Mesenchymal stem cell (in vitro differentiated cells and primary cell): ENCODE results near the gene VAMP1.
A peak's percentile ranks its signal among the peaks of the same experiment; 100 is the strongest.
"Not testable (repeated sequence)": the region's sequence is repeated elsewhere in the genome, so short reads cannot be mapped to it uniquely, and the experiment has no call there.

Experiments
- DNase-seq: peaks from one replicate; pipeline ENCODE4 v3.0.0-alpha.2; 2013
- H2AFZ ChIP-seq: one replicate; pipeline ENCODE4 v1.6.1; 2013; ENCODE audit warnings: low read depth, mild to moderate bottlenecking, control low read depth, inconsistent platforms, low read length, moderate library complexity
- H2AK5ac ChIP-seq: 2 replicates; pipeline ENCODE4 v1.6.1; 2013; ENCODE audit warnings: low read length, moderate library complexity, mild to moderate bottlenecking, inconsistent platforms; ENCODE audit not compliant: severe bottlenecking
- H2BK120ac ChIP-seq: one replicate; pipeline ENCODE4 v1.6.1; 2013; ENCODE audit warnings: low read depth, mild to moderate bottlenecking, inconsistent platforms, low read length, moderate library complexity
- H2BK12ac ChIP-seq, 2 experiments: one replicate each; pipeline ENCODE4 v1.6.1; 2013; ENCODE audit warnings: inconsistent platforms in 2 of 2, low read length in 2 of 2, mild to moderate bottlenecking in 2 of 2, moderate library complexity in 2 of 2, control low read depth in 1 of 2
- H2BK15ac ChIP-seq: one replicate; pipeline ENCODE4 v1.6.1; 2013; ENCODE audit warnings: mild to moderate bottlenecking, low read depth, inconsistent platforms; ENCODE audit not compliant: poor library complexity, severe bottlenecking
- H2BK5ac ChIP-seq: 2 replicates; pipeline ENCODE4 v1.6.1; 2013; ENCODE audit warnings: low read depth, mild to moderate bottlenecking, low read length, control low read depth, inconsistent platforms; ENCODE audit not compliant: poor library complexity, severe bottlenecking
- H3K14ac ChIP-seq, 2 experiments: one replicate each; pipeline ENCODE4 v1.6.1; 2013; ENCODE audit warnings: inconsistent platforms in 2 of 2, low read length in 2 of 2, control low read depth in 1 of 2, mild to moderate bottlenecking in 1 of 2, moderate library complexity in 1 of 2
- H3K18ac ChIP-seq, 2 experiments: one replicate each; pipeline ENCODE4 v1.6.1; 2013; ENCODE audit warnings: inconsistent platforms in 2 of 2, low read length in 2 of 2, control low read depth in 1 of 2, low read depth in 1 of 2, mild to moderate bottlenecking in 1 of 2
- H3K23ac ChIP-seq, 2 experiments: one replicate each; pipeline ENCODE4 v1.6.1; 2013; ENCODE audit warnings: inconsistent platforms in 2 of 2, low read length in 2 of 2, mild to moderate bottlenecking in 2 of 2, moderate library complexity in 2 of 2, control low read depth in 1 of 2
- H3K27ac ChIP-seq: 2 replicates; pipeline ENCODE4 v1.5.1; 2013; ENCODE audit warnings: mild to moderate bottlenecking, moderate library complexity, low read length, control low read depth, inconsistent platforms; ENCODE audit not compliant: poor library complexity, severe bottlenecking
- H3K27me3 ChIP-seq, 2 experiments: 2 replicates each; pipeline versions ENCODE4 v1.6.1 to v1.7.0; 2013; ENCODE audit warnings: low read length in 2 of 2, mild to moderate bottlenecking in 2 of 2, moderate library complexity in 2 of 2, control low read depth in 1 of 2, inconsistent platforms in 1 of 2; ENCODE audit not compliant: control insufficient read depth in 1 of 2, insufficient read depth in 1 of 2
- H3K36me3 ChIP-seq, 2 experiments: 2 replicates each; pipeline versions ENCODE4 v1.6.1 to v1.7.0; 2013; ENCODE audit warnings: low read length in 2 of 2, control low read depth in 1 of 2, inconsistent platforms in 1 of 2, low read depth in 1 of 2, mild to moderate bottlenecking in 1 of 2; ENCODE audit not compliant: insufficient read depth in 2 of 2, control insufficient read depth in 1 of 2
- H3K4ac ChIP-seq, 2 experiments: one replicate each; pipeline ENCODE4 v1.6.1; 2013; ENCODE audit warnings: inconsistent platforms in 2 of 2, low read length in 2 of 2, mild to moderate bottlenecking in 2 of 2, moderate library complexity in 2 of 2, control low read depth in 1 of 2, low read depth in 1 of 2
- H3K4me1 ChIP-seq: 2 replicates; pipeline ENCODE4 v1.6.1; 2013; ENCODE audit warnings: low read depth, low read length, control low read depth; ENCODE audit not compliant: control insufficient read depth, insufficient read depth
- H3K4me2 ChIP-seq: 2 replicates; pipeline ENCODE4 v1.6.1; 2013; ENCODE audit warnings: low read length, mild to moderate bottlenecking, inconsistent platforms; ENCODE audit not compliant: poor library complexity, severe bottlenecking
- H3K4me3 ChIP-seq, 2 experiments: 2 replicates each; pipeline versions ENCODE4 v1.5.1 to v1.7.0; 2013; ENCODE audit warnings: low read length in 2 of 2, mild to moderate bottlenecking in 2 of 2, control low read depth in 1 of 2, low read depth in 1 of 2; ENCODE audit not compliant: insufficient read depth in 1 of 2
- H3K79me1 ChIP-seq: replicated peaks from 2 replicates; pipeline ENCODE4 v1.6.1; 2013; ENCODE audit warnings: mild to moderate bottlenecking, control low read depth, low read length, inconsistent platforms; ENCODE audit not compliant: poor library complexity, severe bottlenecking
- H3K9ac ChIP-seq: 2 replicates; pipeline ENCODE4 v1.7.0; 2013; ENCODE audit warnings: mild to moderate bottlenecking, low read length, moderate library complexity
- H3K9me3 ChIP-seq: 2 replicates; pipeline ENCODE4 v1.7.0; 2013; ENCODE audit warnings: mild to moderate bottlenecking, low read length; ENCODE audit not compliant: control insufficient read depth
- H4K8ac ChIP-seq: one replicate; pipeline ENCODE4 v1.6.1; 2013; ENCODE audit warnings: inconsistent platforms, mild to moderate bottlenecking, low read length, moderate library complexity
- H4K91ac ChIP-seq: one replicate; pipeline ENCODE4 v1.6.1; 2013; ENCODE audit warnings: mild to moderate bottlenecking, low read length, inconsistent platforms
- WGBS: methylation state at CpG from one replicate; pipeline ENCODE4 v1.1.7; 2013; ENCODE audit warnings: mixed read lengths; 5-methylcytosine and 5-hydroxymethylcytosine counted together

The VAMP1 gene

DNA sequence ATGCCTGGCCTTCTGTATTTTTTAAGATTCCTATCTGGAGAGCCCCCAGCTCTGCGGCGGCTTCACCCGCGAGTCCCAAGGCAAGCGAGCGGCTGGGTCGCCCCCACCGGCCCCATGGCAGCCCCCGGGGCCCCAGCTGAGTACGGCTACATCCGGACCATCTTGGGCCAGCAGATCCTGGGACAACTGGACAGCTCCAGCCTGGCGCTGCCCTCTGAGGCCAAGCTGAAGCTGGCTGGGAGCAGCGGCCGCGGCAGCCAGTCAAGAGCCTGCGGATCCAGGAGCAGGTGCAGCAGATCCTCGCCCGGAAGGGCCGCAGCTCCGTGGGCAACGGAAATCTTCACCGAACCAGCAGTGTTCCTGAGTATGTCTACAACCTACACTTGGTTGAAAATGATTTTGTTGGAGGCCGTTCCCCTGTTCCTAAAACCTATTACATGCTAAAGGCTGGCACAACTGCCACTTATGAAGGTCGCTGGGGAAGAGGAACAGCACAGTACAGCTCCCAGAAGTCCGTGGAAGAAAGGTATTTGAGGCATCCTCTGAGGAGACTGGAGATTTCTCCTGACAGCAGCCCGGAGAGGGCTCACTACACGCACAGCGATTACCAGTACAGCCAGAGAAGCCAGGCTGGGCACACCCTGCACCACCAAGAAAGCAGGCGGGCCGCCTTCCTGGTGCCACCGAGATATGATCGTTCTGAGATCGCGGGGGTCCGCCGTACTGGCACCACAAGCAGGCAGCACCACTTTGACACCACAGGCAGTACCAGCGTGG, 7.3 kb upstream of the VAMP1 start:
- not testable (repeated sequence) for DNase-seq, H2AK5ac ChIP-seq, H2BK120ac ChIP-seq, H3K4me2 ChIP-seq, H3K9ac ChIP-seq, H2BK5ac ChIP-seq, H2BK15ac ChIP-seq, H3K27me3 ChIP-seq, H2AFZ ChIP-seq, H4K8ac ChIP-seq, H4K91ac ChIP-seq, H3K4ac ChIP-seq, H3K36me3 ChIP-seq, H3K23ac ChIP-seq, H3K79me1 ChIP-seq, H3K4me3 ChIP-seq, H3K4me1 ChIP-seq, H3K9me3 ChIP-seq, H3K18ac ChIP-seq, H3K27ac ChIP-seq, H3K14ac ChIP-seq
- WGBS, result 96% methylated on average over 36 of the region's 37 CpGs
- H2BK12ac ChIP-seq, result peak overlapping the region in 1 of 2 experiments; percentile 31

DNA sequence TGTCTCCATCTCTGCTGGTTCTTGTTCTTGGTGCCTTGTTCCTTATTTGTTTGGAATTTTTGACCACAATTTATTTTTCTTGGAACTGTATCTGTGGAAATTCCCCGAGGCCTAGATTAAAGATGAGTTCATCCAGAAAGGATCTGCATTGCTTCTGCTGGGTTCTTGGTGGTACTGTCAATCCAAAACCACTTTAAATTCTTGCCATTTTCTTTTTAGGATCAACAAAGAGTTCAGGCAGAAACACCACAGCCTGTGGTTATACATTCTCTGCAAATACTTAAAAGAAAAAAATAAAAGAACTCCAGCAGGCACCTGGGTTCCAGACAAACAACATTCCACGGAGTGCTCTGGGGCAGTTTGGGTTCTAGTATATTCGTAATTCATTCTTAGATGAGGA, 6.0 kb upstream of the VAMP1 start:
- Histone ChIP-seq H3K27ac (peak overlapping the region; percentile 75), H2AFZ (no peak overlapping the region), H2AK5ac (no peak overlapping the region), H4K91ac (no peak overlapping the region), H2BK12ac (no peak overlapping the region), H3K79me1 (no peaks in the 10 kb centered on the region), H3K36me3 (no peaks in the 10 kb centered on the region), H3K4me2 (no peak overlapping the region), H2BK120ac (no peak overlapping the region), H2BK5ac (no peak overlapping the region), H4K8ac (no peak overlapping the region), H3K4ac (no peak overlapping the region), H2BK15ac (no peak overlapping the region), H3K4me3 (no peak overlapping the region), H3K18ac (no peak overlapping the region), H3K27me3 (peaks cover 5 to 6% of the 10 kb centered on the region in 2 experiments), H3K14ac (no peak overlapping the region), H3K9ac (peak overlapping the region; percentile 43), H3K4me1 (peaks cover 3% of the 10 kb centered on the region), H3K9me3 (no peaks in the 10 kb centered on the region), H3K23ac (no peak overlapping the region)
- peak; percentile 84 for DNase-seq
- WGBS, result 37% methylated on average over 3 of the region's 3 CpGs

DNA sequence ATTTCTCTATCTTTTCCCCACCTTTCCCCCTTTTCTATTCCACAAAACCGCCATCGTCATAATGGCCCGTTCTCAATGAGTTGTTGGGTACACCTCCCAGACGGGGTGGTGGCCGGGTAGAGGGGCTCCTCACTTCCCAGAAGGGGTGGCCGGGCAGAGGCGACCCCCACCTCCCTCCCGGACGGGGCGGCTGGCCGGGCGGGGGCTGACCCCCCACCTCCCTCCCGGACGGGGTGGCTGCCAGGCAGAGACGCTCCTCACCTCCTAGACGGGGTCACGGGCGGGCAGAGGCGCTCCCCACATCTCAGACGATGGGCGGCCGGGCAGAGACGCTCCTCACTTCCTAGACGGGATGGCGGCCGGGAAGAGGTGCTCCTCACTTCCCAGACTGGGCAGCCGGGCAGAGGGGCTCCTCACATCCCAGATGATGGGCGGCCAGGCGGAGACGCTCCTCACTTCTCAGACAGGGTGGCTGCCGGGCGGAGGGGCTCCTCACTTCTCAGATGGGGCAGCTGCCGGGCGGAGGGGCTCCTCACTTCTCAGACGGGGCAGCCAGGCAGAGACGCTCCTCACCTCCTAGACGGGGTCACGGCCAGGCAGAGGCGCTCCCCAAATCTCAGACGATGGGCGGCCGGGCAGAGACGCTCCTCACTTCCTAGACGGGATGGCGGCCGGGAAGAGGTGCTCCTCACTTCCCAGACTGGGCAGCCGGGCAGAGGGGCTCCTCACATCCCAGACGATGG, 4.9 kb upstream of the VAMP1 start:
- not testable (repeated sequence) for H2BK12ac ChIP-seq, H3K9me3 ChIP-seq, H4K91ac ChIP-seq, H3K4me2 ChIP-seq, H3K23ac ChIP-seq, H4K8ac ChIP-seq, H3K14ac ChIP-seq, H2BK15ac ChIP-seq, H3K27ac ChIP-seq, H2AK5ac ChIP-seq, H3K4me3 ChIP-seq, H3K4me1 ChIP-seq, H2AFZ ChIP-seq, H3K4ac ChIP-seq, H3K18ac ChIP-seq, H3K27me3 ChIP-seq, H3K79me1 ChIP-seq, H2BK120ac ChIP-seq, H3K36me3 ChIP-seq, H2BK5ac ChIP-seq, H3K9ac ChIP-seq, DNase-seq
- 93% methylated on average over 32 of the region's 48 CpGs for WGBS

DNA sequence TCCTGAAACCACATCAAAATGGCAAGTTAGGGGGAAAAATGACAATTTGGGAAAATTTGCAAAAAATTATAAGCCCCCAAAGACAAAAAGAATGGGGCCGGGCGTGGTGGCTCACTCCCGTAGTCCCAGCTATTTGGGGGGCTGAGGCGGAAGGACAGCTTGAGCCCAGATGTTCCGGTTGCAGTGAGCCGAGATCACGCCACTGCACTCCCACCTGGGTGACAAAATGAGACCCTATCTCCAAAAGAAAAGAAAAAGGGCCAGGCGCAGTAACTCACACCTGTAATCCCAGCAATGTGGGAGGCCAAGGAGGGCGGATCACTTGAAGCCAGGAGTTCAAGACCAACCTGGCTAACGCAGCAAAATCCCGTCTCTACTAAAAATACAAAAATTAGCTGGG, 2.0 kb upstream of the VAMP1 start:
- H3K18ac ChIP-seq, result no peak overlapping the region
- no peak overlapping the region for H4K8ac ChIP-seq
- no peak overlapping the region for H4K91ac ChIP-seq
- no peak overlapping the region for H3K4ac ChIP-seq
- H2AFZ ChIP-seq, result no peak overlapping the region
- H3K36me3 ChIP-seq, result no peaks in the 10 kb centered on the region
- peaks cover 7% of the 10 kb centered on the region for H3K79me1 ChIP-seq
- DNase-seq, result no peak
- H3K9me3 ChIP-seq, result no peaks in the 10 kb centered on the region
- no peak overlapping the region for H2BK12ac ChIP-seq
- H3K27ac ChIP-seq, result no peak overlapping the region
- no peak overlapping the region for H2BK5ac ChIP-seq
- WGBS, result 93% methylated on average over 11 of the region's 11 CpGs
- no peak overlapping the region for H3K4me3 ChIP-seq
- no peak overlapping the region for H2BK15ac ChIP-seq
- no peak overlapping the region for H3K23ac ChIP-seq
- H3K14ac ChIP-seq, result no peak overlapping the region
- peaks cover 7% of the 10 kb centered on the region for H3K4me1 ChIP-seq
- H3K4me2 ChIP-seq, result no peak overlapping the region
- H2AK5ac ChIP-seq, result no peak overlapping the region
- H3K27me3 ChIP-seq, result no peaks in the 10 kb centered on the region
- peak overlapping the region; percentile 13 for H3K9ac ChIP-seq
- no peak overlapping the region for H2BK120ac ChIP-seq
